Pancreas (tissue), 10 donors: ENCODE measurements around the gene RPA1. TPM values are rescaled to one million over a fixed set of nuclear protein-coding genes. Genes with fewer than 3 reads are reported as not detected.

Source experiments
- ATAC-seq, 4 donors: fragments of 200-7000 bp; cut with Tn5 transposase; one replicate each; pipeline versions ENCODE4 v1.8.0 to v1.9.1; 2020; ENCODE audit warnings: mild to moderate bottlenecking in 4 of 4, moderate library complexity in 4 of 4
- DNase-seq, 6 donors: peaks; one replicate each; pipeline ENCODE4 v3.0.0-alpha.2; 2020
- FAIRE-seq: peaks from 2 replicates; lab custom pipeline; 2012; peaks lifted over from hg19 to GRCh38; lab: Jason Lieb, UNC
- H3K27ac ChIP-seq, 4 donors: fragments of 200-600 bp; sonication (generic); 1 replicate in 3 of 4; 2 replicates in 1 of 4; pipeline versions ENCODE4 v1.5.0 to v1.8.0; 2020
- H3K27me3 ChIP-seq, 4 donors: fragments of 200-600 bp; one replicate each; pipeline ENCODE4 v1.8.0; 2021
- H3K36me3 ChIP-seq, 3 donors: fragments of 200-600 bp; sonication (generic) in 1 of 3; one replicate each; pipeline versions ENCODE4 v1.5.0 to v1.8.0; 2020 to 2021
- H3K4me1 ChIP-seq, 3 donors: fragments of 200-600 bp; one replicate each; pipeline ENCODE4 v1.8.0; 2021
- H3K4me3 ChIP-seq, 4 donors: fragments of 200-600 bp; sonication (generic) in 2 of 4; one replicate each; pipeline versions ENCODE4 v1.5.0 to v1.8.0; 2020 to 2021
- H3K9me3 ChIP-seq, 4 donors: fragments of 200-600 bp; one replicate each; pipeline ENCODE4 v1.8.0; 2021
- CTCF ChIP-seq, 4 donors: fragments of 200-600 bp; sonication (generic) in 3 of 4; IDR thresholded peaks; one replicate each; pipeline versions ENCODE4 v1.5.0 to v1.8.0; 2021; ENCODE audit warnings: antibody characterized with exemption in 4 of 4
- WGBS, 2 donors: extraction: QIAGEN DNeasy Blood & Tissue Kit; methylation state at CpG; one replicate each; pipeline ENCODE4 v1.1.7; 2013; 5-methylcytosine and 5-hydroxymethylcytosine counted together
- intact Hi-C, 3 donors: fragments of 100-400 bp; cut with DNase I; formaldehyde crosslinking; loops; one replicate each; pipeline versions ENCODE4 v1.11.1 to v1.14.2; 2022
- polyA plus RNA-seq, 2 donors: library from polyadenylated mRNA; stranded (reverse); fragments of 200-250 nt; gene quantifications; one replicate each; pipeline ENCODE4 v1.2.3, GENCODE V29; 2013
- total RNA-seq, 6 donors: library from RNA; stranded (reverse); fragmentation: NEBNext Ultra II Directional in 4 of 6; extraction: Animal tissue kit (Norgen Biotek cat#: 25700) in 4 of 6; gene quantifications; one replicate each; pipeline versions ENCODE4 v1.2.1 to v1.2.4, GENCODE V29; 2021 to 2023
- donor health status: healthy with polysubstance abuse.
- donor health status: DM: no; HTN: no; CAD: no; lungs with moderate emphysema.
- donor health status: DM: no; HTN: no; CAD: no.
- donor health status: control.
- donor health status: control.
- donor health status: Bipolar disorder and iron deficiency.
- donor health status: DM: yes; HTN: yes; CAD: no.
- donor health status: DM: no; HTN: no; CAD: no.
- donor health status: DM: no; HTN: no; CAD: no.
- donor health status: DM: yes; HTN: yes; CAD: no.

Gene RPA1
- total and polyA plus RNA-seq, 8 donors: 6.5 to 43.9 (median 36.1) TPM

DNA sequence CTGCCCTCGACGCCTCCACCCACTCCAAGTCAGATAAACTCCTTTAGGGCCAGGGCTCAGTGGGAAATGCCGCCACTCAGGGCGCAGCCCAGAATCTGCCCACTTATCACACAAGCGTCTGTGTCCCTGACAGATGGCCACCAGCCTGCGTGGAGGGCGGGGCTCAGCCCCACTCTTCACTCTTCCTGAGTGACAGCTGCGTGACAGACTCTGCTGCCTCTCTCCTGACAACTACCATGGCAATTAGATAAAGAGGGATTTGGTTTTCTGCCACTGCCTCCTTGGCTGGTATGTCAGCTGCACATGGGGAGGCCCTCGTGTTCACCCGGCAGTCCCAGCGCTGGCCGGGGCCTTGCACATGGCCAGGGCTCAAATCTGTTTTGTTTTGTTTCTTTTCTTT is 99.2 kb downstream of the RPA1 start:
- Histone ChIP-seq H3K36me3 (no peaks in the 10 kb centered on the region), H3K4me1 (peaks cover 0 to 8% (median 5%) of the 10 kb centered on the region in 3 donors), H3K27me3 (no peaks in the 10 kb centered on the region), H3K27ac (no peak overlapping the region), H3K9me3 (no peaks in the 10 kb centered on the region), H3K4me3 (no peak overlapping the region)
- no peak for ATAC-seq
- no peak for FAIRE-seq
- no peak for TF ChIP-seq CTCF (IDR thresholded peaks at IDR 0.05)
- intact Hi-C loops: no loop called here
- 72 to 75% methylated on average over 12 of the region's 12 CpGs for WGBS, 2 donors
- DNase-seq: no peak

DNA sequence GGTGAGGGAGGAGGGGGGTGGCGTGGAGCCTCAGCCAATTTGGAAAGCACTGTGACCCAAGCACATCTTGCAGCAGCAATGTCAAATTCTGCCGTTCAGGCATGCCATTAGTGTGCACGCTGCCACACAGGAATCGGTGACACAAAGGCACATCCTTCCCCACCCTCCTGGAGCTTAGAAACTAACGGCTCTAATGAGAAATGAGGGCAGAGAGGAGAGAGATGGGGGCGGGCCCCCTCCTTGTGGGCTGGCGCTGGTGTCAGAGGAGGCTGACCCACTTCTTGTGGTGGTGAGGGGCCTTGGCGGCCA is 100.5 kb downstream of the RPA1 start:
- FAIRE-seq (no peak), ATAC-seq (no peak)

DNA sequence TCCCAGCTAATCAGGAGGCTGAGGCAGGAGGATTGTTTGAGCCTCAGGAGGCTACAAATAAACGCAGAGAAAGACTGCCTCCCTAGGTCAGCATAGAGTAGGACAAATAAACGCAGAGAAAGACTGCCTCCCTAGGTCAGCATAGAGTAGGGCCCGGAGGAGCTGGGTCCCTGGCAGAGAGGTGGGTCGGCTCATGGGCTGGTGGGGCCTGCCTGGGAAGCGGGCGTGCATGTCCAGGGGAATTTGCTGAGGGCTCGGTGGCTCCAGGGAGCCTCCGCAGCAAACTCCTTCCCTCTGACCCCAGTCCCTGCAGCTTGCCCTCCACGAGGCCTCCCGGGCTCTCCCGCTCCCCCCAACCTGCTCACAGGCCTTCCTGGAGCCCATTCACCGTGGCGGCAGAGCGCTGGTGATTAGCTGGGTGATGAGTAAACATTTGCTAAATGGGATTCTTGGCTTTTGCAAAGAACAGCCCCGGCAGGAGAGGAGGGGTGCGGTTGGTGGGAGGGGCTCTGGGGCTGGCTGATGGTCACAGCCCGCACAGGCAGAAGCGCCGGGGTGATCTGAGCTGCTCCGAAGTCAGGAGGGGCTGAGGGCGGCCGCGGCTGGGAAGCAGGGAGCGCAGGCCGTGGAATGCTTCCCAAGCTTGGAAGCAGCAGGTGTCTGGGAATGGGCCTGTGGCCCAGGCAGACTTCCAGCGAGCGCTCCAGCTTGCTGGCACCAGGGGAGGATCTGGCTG is 102.2 kb downstream of the RPA1 start:
- H3K36me3 ChIP-seq: no peaks in the 10 kb centered on the region
- ATAC-seq: peak; percentile 78 to 90 (median 86)
- H3K4me3 ChIP-seq: peak overlapping the region in 1 of 4 donors; percentile 17
- H3K27ac ChIP-seq: peak overlapping the region in 3 of 4 donors; percentile 9 to 17 (median 11)
- 21 to 27% methylated on average over 25 to 27 of the region's 27 CpGs for WGBS, 2 donors
- no peaks in the 10 kb centered on the region for H3K9me3 ChIP-seq
- peak; percentile 34 to 85 (median 58) for DNase-seq
- TF ChIP-seq CTCF (IDR thresholded peaks at IDR 0.05): no peak
- peaks cover 0 to 8% (median 5%) of the 10 kb centered on the region in 3 donors for H3K4me1 ChIP-seq
- FAIRE-seq: no peak
- intact Hi-C loops: no loop called here
- H3K27me3 ChIP-seq: no peaks in the 10 kb centered on the region

More for the DNA sequence above, 100.5 kb downstream of the RPA1 start:
- Histone ChIP-seq H3K27ac (no peak overlapping the region), H3K27me3 (no peaks in the 10 kb centered on the region), H3K36me3 (no peaks in the 10 kb centered on the region), H3K4me1 (peaks cover 0 to 8% (median 5%) of the 10 kb centered on the region in 3 donors), H3K9me3 (no peaks in the 10 kb centered on the region), H3K4me3 (no peak overlapping the region)
- intact Hi-C loops: no loop called here
- DNase-seq: no peak
- TF ChIP-seq CTCF (IDR thresholded peaks at IDR 0.05): no peak
- 67 to 68% methylated on average over 7 to 8 of the region's 8 CpGs for WGBS, 2 donors

DNA sequence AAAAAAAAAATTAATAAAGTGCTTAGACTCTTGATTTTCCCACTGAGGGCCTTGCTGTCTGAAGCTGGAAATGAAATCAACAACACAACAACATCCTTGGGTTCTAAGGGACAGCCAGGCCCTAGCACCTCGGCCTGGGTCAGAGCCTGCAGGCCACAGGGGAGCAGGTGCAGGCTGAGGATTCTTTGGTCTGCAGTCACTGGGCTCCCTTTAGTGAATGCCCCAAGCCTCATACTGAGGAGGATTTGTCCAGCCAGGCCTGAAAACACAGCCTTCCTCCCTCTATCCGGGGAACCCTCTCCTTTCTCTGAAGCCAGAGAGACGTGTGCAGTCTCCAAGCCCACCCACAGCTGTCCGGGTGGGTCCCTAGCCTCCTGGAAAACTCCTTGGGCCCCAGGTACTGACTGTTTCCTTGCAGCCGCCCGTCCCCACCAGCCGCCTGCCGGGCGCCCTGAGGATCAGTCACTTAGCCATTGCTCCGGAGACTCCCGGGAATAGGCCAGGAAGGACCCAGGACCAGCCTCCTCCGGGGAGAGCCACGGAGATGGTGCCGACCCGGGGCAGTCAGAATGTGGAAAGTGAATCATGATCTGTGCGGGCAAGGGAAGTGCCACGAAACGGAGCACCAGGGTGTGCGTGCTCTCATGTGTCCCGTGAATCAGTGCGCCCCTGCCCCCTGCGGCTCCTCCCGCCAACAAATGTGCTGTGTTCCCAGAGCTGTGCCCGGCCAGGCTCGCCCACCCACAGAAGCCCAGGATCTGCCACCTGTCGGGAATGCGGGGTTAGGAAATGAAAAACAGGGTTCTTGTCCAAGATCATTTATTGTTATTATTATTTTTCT is 104.3 kb downstream of the RPA1 start:
- Histone ChIP-seq H3K9me3 (no peaks in the 10 kb centered on the region), H3K27ac (no peak overlapping the region), H3K4me3 (no peak overlapping the region), H3K36me3 (no peaks in the 10 kb centered on the region), H3K27me3 (no peaks in the 10 kb centered on the region), H3K4me1 (peaks cover 0 to 8% (median 5%) of the 10 kb centered on the region in 3 donors)
- intact Hi-C loops: no loop called here
- TF ChIP-seq CTCF (IDR thresholded peaks at IDR 0.05): no peak
- ATAC-seq (no peak), FAIRE-seq (no peak), DNase-seq (no peak)
- WGBS, 2 donors: 87 to 92% methylated on average over 27 of the region's 27 CpGs
